Measurements from ENCODE around the gene GFOD2.

- TF ChIP-seq CTCF (IDR thresholded peaks at IDR 0.05; ENCODE audit: insufficient read depth, low read depth, low read length): no peak
- no peak for TF ChIP-seq EZH2 (IDR thresholded peaks at IDR 0.05; ENCODE audit: insufficient read depth, low read length)
Observed at GRCh38 chr16:67713647-67714273, 5.4 kb downstream of the GFOD2 start.

Measured in astrocyte (in vitro differentiated cells and primary cell).